CD4-positive, alpha-beta T cell treated with Interleukin-1 beta for 1 hour (primary cell): Measurements from ENCODE around the gene GALNT10.
A peak's percentile ranks its signal among the peaks of the same experiment; 100 is the strongest.
"Not testable (repeated sequence)": the region's sequence is repeated elsewhere in the genome, so short reads cannot be mapped to it uniquely, and the experiment has no call there.

Experiments used
- DNase-seq, 2 donors: peaks; one replicate each; pipeline ENCODE4 v3.0.0-alpha.2; 2020 to 2022

GALNT10 gene

GRCh38 chr5:154190595-154191304 is at the start of gene GALNT10:
GALNT10 (plus strand) TSS chr5:154190733; CDS start chr5:154190867, 134 bp downstream.
- peak; percentile 70 to 71 for DNase-seq

GRCh38 chr5:154141745-154142221 is 48.8 kb upstream of the GALNT10 start:
- no peak for DNase-seq

- no peak for DNase-seq
These were observed 47.3 kb upstream of the GALNT10 start for GRCh38 chr5:154143211-154143641.

GRCh38 chr5:154145268-154145667 is 45.3 kb upstream of the GALNT10 start:
- DNase-seq: no peak

- DNase-seq: no peak
These were observed 44.1 kb upstream of the GALNT10 start for GRCh38 chr5:154146409-154146808.

- DNase-seq: no peak
These were observed 42.9 kb upstream of the GALNT10 start for GRCh38 chr5:154147666-154148065.

GRCh38 chr5:154150471-154150870 is 40.1 kb upstream of the GALNT10 start:
- DNase-seq: not testable (repeated sequence)

- DNase-seq: peak in 1 of 2 donors; percentile 1
These were observed 32.8 kb upstream of the GALNT10 start for GRCh38 chr5:154157483-154158378.

GRCh38 chr5:154158379-154158737 is 32.2 kb upstream of the GALNT10 start:
- DNase-seq: no peak

GRCh38 chr5:154159343-154159742 is 31.2 kb upstream of the GALNT10 start:
- no peak for DNase-seq

GRCh38 chr5:154162539-154163151 is 27.9 kb upstream of the GALNT10 start:
- DNase-seq: no peak

GRCh38 chr5:154163327-154164248 is 26.9 kb upstream of the GALNT10 start:
- no peak for DNase-seq

- no peak for DNase-seq
These were observed 26.3 kb upstream of the GALNT10 start for GRCh38 chr5:154164249-154164581.

- no peak for DNase-seq
These were observed 24.6 kb upstream of the GALNT10 start for GRCh38 chr5:154165886-154166285.

GRCh38 chr5:154166901-154167791 is 23.4 kb upstream of the GALNT10 start:
- DNase-seq: no peak

GRCh38 chr5:154168395-154168794 is 22.1 kb upstream of the GALNT10 start:
- DNase-seq: no peak

- no peak for DNase-seq
These were observed 17.7 kb upstream of the GALNT10 start for GRCh38 chr5:154172785-154173184.

GRCh38 chr5:154174091-154174490 is 16.4 kb upstream of the GALNT10 start:
- no peak for DNase-seq

- DNase-seq: no peak
These were observed 14.4 kb upstream of the GALNT10 start for GRCh38 chr5:154176181-154176580.

- no peak for DNase-seq
These were observed 11.9 kb upstream of the GALNT10 start for GRCh38 chr5:154178661-154179060.
